ENCODE results near the gene KLHDC9.
"Not testable (repeated sequence)": the region's sequence is repeated elsewhere in the genome, so short reads cannot be mapped to it uniquely, and the experiment has no call there.

KLHDC9 gene, protein sequence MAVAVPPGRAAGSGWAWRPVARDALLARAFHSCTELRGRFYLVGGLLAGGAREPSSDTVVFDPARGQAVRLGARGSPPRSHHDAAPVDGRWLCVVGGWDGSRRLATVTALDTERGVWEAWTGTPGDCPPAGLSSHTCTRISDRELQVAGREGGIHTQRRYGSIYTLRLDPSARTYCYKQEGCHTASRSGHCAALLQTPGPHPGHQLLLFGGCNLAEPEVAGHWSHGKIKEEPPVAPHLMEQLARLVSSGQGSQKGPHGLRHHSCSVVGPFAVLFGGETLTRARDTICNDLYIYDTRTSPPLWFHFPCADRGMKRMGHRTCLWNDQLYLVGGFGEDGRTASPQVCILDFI

DNA sequence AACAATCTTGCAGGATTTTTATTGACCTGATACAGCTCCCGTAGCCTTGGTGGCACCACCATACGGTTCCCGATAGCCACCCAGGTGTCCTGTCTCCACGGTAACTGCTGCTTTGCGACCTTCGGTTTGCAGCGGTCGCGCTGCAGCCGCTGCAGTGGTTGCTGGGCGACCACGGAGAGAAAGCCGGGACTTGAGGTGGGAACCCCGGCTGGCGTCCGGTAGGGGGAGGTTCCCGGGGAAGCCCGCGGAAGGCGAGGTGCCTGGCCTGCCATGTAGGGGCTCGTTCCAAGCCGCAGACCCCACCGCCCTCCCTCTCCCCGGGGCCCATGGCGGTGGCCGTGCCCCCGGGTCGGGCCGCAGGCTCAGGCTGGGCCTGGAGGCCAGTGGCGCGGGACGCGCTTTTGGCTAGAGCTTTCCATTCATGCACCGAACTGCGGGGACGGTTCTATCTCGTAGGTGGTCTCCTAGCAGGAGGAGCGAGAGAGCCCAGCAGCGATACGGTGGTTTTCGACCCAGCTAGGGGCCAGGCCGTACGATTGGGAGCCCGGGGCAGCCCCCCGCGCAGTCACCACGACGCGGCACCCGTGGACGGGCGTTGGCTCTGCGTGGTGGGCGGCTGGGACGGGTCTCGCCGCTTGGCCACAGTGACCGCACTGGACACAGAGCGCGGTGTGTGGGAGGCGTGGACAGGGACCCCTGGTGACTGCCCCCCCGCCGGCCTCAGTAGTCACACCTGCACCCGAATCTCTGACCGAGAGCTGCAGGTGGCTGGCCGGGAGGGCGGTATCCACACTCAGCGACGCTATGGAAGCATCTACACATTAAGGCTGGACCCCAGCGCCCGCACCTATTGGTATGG, at the start of gene KLHDC9:
KLHDC9 (plus strand) TSS at position 152 of the 859 bp plus-strand sequence; CDS start at position 327, 175 bp downstream.
- DNase-seq: peak; percentile 96

DNA sequence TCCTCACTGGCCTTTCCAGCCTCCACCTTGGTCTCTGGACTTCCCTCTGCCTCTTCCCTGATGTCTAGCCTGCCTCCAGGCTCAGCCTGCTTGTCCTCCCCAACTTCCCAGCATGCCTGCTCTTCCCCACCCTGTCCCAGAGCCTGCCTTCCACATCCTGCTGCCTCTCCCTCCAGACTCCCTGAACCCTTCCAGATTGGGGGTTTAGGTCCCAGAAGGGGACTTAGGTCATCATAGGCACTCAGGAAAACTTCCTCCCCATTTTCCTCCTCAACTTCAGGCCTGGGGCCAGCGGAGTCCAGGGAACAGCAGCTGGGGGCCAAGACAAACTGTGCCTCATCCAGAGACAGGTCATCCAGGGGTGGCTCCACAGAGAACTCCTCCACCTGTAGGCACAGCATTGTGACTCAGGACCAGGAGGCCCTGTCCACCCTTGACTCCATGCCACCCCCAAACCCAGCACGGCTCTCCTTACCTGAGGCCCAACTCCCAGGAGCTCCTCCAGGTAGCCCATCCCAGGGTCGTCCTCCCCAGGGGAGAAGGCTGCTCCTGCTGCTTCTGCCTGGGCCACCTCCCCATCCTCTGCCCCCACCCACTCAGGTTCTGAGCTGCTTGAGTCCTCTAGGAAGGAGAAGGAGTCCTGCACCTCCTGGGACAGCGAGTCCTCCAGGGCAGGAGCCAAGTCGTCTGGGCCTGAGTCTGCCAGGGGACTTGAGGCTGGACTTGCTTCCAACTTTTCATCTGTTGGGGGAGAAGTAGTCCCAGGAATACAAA, 49.0 kb upstream of the KLHDC9 start:
- no peak for DNase-seq

DNA sequence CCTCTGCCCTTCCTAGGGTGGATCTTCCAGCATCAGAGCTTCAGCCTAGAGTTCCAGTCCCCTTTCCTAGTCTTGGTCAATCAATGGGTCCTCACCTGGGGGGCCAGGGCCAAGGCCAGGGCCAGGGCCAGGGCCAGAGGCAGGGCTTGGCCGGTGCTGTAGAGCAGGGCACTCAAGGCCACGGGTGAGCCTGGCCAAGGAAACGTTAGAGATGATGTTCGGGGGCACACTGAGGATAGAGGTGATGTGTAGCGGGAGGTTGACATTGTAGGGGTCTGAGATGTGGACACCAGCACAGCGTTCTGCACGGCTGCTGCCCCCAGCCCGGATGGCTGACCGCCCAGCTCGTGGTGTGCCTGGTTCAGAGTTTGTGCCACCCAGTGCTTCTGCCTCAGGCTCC, 46.9 kb upstream of the KLHDC9 start:
- no peak for DNase-seq

DNA sequence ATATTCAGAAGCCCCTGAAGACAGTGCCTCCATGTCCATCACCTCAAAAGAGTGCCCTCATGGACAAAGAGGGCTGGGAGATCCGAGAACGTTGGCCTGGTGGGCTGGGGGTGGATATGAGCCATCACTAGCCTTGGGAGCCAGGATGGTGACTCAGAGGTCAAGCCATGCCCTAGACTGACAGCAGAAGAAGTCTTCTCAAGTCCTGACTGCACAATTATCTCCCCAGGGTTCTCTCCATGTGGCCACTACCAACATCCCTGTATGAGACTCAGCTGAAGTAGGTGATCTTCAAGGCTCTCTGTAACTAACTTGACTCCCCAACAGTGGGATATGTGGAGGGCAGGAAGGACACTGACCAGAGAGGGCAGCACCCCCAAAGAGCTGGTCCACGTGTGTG, 45.3 kb upstream of the KLHDC9 start:
- no peak for DNase-seq

DNA sequence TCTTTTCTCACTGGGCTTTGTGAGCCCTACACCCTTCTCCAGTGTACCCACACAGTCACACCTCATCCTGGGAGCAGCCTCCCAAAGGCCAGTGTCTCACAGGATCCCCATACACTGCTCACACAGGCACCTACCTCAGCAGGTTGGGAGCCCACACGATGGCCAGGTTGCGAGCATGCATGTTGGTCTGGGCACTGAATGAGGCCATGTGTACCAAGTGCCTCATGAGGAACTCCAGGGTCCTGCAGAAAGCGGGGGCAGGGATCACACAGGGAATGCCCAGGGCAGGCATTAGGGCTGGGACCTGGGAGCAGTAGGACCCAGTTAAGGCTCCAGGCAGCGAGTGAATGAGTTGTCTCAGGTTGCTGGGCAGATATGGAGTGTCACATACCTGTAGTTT, 43.9 kb upstream of the KLHDC9 start:
- DNase-seq: no peak

DNA sequence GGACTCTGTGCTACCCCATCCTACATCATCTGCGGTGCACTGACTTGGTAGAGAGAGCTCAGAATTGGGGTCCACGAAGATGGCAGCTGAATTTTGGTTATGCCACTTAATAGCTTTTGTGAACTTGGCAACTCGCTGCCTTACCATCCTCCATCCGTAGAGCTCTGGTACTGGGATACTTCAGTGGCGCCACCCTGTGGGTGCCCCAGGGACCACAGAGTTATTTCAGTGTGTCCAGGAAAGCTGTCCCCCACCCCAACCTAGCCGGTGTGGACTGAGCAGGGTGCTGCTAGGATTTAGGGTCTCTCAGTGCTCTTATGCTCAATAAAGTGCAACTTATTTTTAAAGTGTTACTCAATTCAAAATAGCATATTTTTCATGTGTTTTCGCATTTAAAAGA, 43.4 kb upstream of the KLHDC9 start:
- no peak for DNase-seq

DNA sequence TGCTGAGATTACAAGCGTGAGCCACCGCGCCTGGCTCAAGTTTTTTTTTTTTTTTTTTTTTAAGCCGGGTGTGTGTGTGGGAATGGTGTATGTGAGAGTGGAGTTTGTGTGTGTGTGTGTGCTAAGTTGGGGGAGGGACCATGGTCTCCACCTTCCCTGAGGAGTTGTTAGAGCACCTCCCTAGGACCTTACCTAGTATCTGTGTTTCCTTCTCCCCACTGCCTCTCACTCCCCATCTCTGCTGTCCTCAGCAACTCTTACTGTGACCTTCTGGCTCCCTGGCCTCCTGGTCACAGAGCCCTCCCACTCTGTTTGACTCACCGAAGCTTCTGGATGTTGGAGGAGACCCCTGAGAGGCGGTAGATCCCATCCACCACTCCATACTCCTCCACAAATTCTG, 38.9 kb upstream of the KLHDC9 start:
- DNase-seq: no peak

DNA sequence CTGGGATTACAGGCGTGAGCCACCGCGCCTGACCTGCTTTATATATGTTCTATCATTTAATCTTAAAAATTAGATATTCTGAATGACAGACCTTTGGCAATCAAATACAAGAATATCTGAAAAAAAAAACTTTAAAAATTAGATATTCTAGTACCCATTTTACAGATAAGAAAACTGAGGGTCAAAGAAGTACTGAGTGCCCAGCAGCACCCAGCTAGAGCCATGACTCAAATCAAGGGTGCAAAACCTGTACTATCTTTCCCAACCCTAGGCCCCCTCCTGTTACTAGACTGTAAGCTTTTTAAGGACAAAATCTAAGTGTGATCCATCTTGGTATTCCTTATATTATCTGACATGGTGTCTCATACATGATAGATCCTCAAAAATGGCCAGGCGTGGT, 36.7 kb upstream of the KLHDC9 start:
- DNase-seq: no peak

DNA sequence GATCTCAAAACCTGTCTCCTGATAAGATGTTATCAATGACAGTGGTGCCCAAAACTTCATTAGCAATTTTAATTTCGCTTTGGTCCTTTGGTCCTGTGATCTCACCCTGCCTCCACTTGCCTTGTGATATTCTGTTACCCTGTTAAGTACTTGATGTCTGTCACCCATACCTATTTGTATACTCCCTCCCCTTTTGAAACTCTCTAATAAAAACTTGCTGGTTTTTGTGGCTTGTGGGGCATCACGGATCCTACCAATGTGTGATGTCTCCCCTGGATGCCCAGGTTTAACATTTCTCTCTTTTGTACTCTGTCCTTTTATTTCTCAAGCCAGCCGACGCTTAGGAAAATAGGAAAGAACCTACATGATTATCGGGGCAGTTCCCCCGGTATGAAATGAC, 34.2 kb upstream of the KLHDC9 start:
- DNase-seq: not testable (repeated sequence)

DNA sequence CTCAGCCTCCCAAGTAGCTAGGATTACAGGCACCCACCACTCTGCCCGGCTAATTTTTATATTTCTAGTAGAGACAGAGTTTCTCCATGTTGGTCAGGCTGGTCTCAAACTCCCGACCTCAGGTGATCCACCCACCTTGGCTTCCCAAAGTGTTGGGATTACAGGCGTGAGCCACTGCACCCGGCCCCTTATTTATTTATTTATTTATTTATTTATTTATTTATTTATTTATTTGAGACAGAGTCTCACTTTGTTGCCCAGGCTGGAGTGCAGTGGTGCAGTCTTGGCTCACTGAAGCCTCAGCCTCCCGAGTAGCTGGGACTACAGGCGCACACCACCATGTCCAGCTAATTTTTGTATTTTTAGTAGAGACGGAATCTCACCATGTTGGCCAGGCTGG, 32.5 kb upstream of the KLHDC9 start:
- DNase-seq: not testable (repeated sequence)

DNA sequence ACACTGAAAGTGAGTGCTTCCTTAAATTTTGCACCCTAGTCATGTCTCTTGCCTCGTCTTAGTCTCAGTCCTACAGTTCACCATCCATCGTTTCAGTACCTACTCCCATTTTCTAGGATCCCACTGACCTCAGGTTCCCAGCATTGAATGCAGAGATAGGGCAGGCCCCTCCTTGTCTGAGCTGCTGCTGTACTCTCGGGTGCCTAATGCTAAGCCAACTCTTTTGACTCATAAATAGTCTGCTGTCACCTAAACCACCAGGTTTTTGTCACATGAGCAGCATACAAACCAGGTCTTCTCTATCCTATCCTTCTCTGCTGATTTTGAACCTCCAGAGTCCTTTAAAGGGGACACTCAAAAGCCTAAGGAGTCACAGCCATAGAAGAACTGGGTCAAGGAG, 31.5 kb upstream of the KLHDC9 start:
- no peak for DNase-seq

DNA sequence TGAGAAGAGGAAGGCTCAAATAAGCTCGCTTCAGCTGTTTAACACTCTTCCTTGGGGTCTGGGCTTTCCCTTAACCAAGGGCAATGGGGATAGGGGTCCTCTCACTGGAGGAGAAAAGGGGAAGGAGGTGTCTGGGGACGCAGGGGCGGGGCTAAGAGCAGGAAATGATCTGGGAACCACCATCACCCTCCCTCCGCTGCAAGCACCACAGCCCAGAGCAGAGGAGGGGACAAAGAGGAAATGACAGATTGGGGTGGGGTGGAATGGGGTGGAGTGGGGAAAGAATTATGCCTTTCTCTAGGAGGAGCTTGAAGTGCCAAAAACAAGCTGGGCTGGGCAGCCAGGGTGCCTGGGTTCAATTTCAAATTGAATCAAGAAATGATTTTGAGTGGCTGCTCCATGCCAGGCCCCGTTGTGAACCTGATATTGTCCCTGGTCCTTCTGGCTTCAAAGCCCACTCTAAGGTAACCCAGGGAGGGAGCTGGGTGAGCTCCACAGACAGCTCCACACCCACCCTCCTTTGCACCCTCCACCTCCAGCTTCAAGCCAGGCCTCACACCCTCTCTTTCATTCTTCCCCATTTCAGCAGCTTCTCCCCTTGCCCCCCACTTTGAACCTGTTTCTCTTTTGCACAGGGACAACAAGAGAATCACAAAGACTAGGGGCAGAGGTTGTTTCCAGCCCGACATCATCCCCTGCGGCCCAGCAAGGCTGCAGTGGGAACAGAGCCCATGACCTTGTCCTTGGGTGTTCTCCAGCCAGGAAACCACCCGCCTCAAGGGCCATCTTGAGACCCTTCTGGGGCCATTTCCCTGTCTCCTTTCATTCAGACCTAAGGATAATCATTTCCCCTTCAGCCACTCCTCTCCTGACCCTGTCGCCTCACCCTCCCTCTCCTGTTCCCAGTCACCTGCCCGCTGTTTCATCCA, 29.6 kb upstream of the KLHDC9 start:
- DNase-seq: no peak

DNA sequence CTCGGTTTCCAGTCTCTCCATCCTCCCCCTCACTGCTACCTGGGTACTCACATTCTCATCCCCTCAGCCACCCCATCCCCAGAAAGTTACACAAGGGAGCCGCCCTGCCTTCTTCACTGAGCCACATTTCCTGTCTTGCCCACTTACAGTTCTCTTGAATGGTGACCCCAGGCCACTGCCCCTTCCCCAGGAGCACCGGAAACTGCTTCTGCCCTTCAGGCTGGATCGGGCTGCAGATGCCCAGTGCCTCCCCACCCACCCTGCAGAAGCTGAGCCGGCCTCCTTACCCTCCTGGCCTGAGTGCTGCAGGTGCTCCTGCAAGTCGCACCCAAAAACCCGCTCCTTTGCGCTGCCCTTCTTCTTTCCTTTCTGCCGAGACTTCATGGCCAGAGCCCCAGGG, 28.9 kb upstream of the KLHDC9 start:
- no peak for DNase-seq

DNA sequence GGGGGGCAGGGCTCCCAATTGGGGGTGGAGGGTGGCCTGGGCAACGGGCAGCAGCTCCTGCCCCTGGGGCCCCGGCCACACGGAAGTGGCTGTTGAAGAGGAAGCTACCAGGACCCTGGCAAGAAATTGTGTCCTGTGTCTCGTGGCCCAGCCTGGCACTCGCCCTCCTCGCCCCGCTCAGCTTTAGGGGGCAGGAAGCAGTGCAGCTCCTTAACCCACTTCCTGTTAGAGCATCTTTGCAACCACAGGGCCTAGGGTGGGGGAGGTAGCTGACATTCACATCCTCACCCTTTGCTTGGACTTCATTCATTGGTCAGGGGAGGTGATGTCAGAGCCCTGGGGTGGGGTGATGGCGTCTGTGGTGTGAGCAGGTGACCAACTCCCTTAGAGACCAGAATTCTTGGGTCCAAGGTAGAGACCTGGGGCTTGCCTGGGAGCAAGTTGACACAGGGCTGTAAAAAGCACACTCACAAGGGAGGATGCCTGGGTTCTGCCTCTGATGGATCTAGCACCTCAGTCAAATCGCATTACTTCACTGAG, 28.4 kb upstream of the KLHDC9 start, which contains the start of gene ARHGAP30:
ARHGAP30 (minus strand) TSS at position 161 of the 540 bp plus-strand sequence. CDS start 267 bp downstream, outside the sequence.
- no peak for DNase-seq

DNA sequence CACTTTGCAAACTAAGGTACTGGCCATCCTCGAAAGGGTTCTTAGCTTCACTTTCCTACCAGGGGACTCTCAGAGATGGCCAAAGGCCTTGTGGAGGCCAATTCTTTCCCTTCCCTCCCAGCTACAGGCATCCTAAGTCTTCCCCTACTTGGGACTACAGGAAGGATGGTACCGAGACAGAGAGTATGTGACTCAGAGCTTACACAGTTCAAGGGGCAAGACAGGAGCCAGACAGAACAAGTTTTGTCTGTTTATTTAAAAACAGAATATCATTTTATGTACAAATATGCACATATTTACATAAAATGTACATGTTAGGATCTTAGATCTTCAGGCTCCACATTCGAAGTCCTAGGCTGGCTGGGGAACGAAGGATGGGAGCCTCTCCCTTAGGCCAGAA, 27.4 kb upstream of the KLHDC9 start:
- no peak for DNase-seq

DNA sequence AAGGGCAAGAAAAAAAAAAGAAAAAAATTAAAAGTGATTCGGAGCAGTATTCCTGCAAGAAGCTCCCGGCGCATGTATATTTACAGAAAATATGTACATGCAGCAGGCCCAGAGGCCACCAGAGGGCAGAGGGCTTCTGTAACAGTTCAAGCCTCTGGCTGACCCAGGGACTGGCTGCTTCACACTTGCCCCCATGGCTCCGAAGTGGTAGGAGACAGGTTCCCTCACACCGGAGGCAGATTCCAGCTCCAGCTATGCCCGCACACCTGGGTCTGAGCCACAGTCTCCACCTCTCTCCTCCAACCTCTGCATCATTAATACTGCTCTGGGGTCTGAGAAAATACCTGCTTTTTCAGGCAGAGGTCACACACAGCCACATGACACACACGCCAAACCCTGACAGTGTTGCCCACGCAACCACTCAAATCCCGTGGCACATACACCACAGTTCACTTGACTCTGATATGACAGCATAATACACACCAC, 26.2 kb upstream of the KLHDC9 start:
- peak; percentile 88 for DNase-seq

DNA sequence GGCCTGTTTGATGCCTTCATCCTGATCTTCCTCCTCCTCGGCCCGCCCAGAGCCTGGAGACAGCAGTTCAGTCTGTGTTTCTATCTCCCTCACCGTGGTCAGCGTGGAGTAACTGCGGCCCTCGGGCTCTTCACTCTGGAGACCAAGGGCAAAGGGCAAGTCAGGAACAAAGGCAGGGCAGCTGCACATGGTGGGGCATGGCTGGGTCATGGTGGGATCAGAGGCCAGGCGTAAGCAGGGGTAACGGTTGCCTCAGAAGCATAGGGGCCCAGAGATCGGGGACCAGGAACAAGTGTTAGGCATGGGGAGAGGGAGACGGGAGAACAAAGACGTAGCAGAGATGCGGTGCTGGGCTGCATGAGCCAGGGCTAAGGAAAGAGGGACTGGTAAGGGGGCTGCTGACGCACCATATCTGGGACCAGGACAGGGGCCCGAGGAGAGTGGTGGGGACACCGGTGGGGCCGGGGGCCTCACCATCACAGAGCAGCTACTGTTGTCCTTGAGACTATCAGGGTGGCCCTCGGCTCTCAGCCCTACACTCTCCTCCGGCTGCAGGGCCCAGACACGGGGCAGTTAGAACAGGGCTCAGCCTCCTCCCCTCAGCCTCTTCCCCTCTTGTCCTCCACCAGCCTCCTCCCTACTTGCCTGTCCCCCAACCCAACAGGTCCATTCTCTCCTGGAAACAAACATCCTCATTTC, 25.3 kb upstream of the KLHDC9 start:
- DNase-seq: no peak

DNA sequence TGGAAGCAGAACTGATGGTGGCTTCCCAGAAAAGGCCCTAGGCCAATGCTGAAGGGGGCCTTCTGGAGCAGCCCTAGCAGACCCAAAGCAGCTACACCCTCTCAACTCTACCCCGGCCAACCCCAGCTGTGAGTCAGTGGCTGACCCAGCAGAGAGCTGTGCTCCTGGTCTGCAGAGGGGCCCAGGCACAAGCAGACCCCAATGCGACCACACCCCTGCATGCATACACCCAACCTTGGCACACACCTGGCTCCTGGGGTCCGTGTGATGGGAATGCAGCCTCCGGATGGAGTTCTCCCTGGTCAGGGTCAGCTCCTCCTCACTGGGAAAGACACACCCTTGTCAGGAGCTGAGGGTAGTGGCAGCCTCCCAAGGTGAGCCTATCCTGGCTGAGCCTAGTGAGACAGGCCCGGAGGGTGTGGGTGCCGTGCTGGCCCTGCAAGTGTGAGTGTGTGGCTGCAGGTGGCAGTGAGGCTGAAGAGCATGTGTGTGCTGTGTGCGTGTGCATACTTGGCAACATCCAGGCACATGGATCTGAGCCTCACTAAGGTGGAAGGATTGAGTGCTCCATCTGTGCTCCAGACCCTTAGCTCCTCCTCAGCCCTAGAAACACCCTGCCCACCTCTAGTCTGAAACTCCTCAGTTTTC, 24.6 kb upstream of the KLHDC9 start:
- DNase-seq: no peak

DNA sequence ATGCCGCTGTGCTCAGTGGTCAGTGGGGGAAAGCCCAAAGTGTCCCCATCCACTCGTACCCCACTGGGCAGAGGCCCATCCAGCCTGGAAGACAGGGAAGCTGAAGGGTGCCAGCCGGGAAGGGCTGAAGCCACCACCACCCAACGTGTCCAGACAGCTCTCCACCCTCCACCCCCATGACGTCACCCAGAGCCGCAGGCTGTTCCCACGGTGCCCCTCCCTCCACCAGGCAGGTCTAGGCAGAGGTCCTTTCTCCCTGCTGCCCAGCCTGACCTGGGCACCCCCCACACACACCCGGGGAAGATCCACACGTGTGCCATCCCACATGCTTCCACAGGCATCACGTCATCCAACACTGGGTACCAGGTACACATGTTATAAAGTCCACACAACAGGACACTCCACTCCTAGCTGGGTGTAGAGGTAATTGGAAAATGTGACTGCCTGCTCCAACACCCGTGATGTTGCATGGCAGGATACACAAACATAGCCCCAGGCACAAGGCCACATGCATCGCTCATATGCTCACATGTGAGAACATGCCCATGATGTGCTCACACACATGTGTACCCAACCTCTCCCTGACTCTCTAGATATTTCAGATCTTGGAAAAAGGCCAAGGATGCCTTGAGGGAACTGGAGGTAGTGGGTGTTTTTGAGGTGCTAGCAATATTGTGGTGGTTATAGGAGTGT, 23.3 kb upstream of the KLHDC9 start:
- DNase-seq: no peak

DNA sequence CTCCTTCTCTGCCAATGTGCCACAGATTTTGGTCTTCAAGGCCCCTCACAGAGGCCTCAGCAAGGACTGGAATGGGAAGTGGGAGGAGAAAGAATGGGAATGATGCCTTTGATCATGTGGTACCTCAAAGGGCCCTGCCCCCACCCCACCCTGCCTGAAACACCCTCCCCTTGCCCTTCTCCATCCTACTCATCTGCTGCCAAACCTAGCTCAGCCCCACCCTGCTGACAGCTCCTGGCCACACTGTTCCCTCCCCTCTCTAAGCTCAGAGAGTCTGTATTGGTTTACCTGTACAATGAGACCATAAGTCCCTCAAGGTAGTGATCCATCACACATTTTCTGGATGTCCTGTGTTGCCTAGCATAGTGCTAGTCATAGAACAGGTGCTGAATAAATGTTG, 21.8 kb upstream of the KLHDC9 start:
- no peak for DNase-seq

Measured in islet precursor cell (in vitro differentiated cells).